NCI-H2196 treated with DMSO at 0.1 percent for 48 hours (cell line): ENCODE measurements around the gene FOLR1.
A peak's percentile ranks its signal among the peaks of the same experiment; 100 is the strongest.

Source experiments
- DNase-seq: peaks from one replicate; lab custom pipeline; 2025; ENCODE audit not compliant: unreplicated experiment; lab: John Stamatoyannopoulos, UW

The FOLR1 gene

GRCh38 chr11:72233773-72234513, 42.0 kb downstream of the FOLR1 start:
- DNase-seq, result no peak

- no peak for DNase-seq
These were observed 42.5 kb downstream of the FOLR1 start for GRCh38 chr11:72234514-72234830.

GRCh38 chr11:72234920-72235319, 43.0 kb downstream of the FOLR1 start:
- DNase-seq, result no peak

- DNase-seq, result no peak
These were observed 43.6 kb downstream of the FOLR1 start for GRCh38 chr11:72235351-72236057.

- no peak for DNase-seq
These were observed 44.2 kb downstream of the FOLR1 start for GRCh38 chr11:72236083-72236697.

GRCh38 chr11:72236774-72237111, 44.8 kb downstream of the FOLR1 start:
- DNase-seq, result no peak

- DNase-seq, result no peak
These were observed 45.4 kb downstream of the FOLR1 start for GRCh38 chr11:72237112-72237931.

- peak; percentile 29 for DNase-seq
These were observed 46.1 kb downstream of the FOLR1 start for GRCh38 chr11:72238040-72238450.

- no peak for DNase-seq
These were observed 46.8 kb downstream of the FOLR1 start for GRCh38 chr11:72238492-72239312.

GRCh38 chr11:72239313-72239848, 47.4 kb downstream of the FOLR1 start:
- peak; percentile 61 for DNase-seq

- DNase-seq, result peak; percentile 52
These were observed 48.0 kb downstream of the FOLR1 start for GRCh38 chr11:72239849-72240460.

- DNase-seq, result no peak
These were observed 48.7 kb downstream of the FOLR1 start for GRCh38 chr11:72240461-72241290.

- no peak for DNase-seq
These were observed 49.4 kb downstream of the FOLR1 start for GRCh38 chr11:72241291-72241781.

- DNase-seq, result no peak
These were observed 50.2 kb downstream of the FOLR1 start for GRCh38 chr11:72242141-72242540.

GRCh38 chr11:72243173-72244059, 51.5 kb downstream of the FOLR1 start:
- DNase-seq, result no peak

GRCh38 chr11:72244060-72244360, 52.1 kb downstream of the FOLR1 start, which contains the start of gene PHOX2A:
TSS of gene PHOX2A (minus strand) at chr11:72244176. CDS start at chr11:72244004, 172 bp downstream.
- no peak for DNase-seq

- DNase-seq, result no peak
These were observed 52.7 kb downstream of the FOLR1 start for GRCh38 chr11:72244361-72245262.
